DND-41 (cell line): ENCODE measurements around the gene MCU.

Experiments
- ATAC-seq: fragments of 200-7000 bp; cut with Tn5 transposase; 3 replicates; pipeline ENCODE4 v1.9.1; 2021; ENCODE audit warnings: low read depth; ENCODE audit not compliant: insufficient read depth
- DNase-seq: peaks from one replicate; pipeline ENCODE4 v3.0.0-alpha.2; 2020
- H2AFZ ChIP-seq: 2 replicates; pipeline ENCODE4 v1.6.0; 2012; ENCODE audit warnings: low read depth, low read length
- H3K27ac ChIP-seq: 2 replicates; pipeline ENCODE4 v1.5.1; 2012; ENCODE audit warnings: low read length, inconsistent platforms
- H3K27me3 ChIP-seq: fragments of 200-600 bp; sonication (generic); 2 replicates; pipeline ENCODE4 v1.6.0; 2012; ENCODE audit warnings: low read length, mild to moderate bottlenecking, inconsistent platforms; ENCODE audit not compliant: insufficient read depth, poor library complexity
- H3K36me3 ChIP-seq: 2 replicates; pipeline ENCODE4 v1.5.1; 2012; ENCODE audit warnings: low read length, inconsistent platforms; ENCODE audit not compliant: insufficient read depth
- H3K4me1 ChIP-seq: 2 replicates; pipeline ENCODE4 v1.5.1; 2012; ENCODE audit warnings: mild to moderate bottlenecking, low read length; ENCODE audit not compliant: insufficient read depth
- H3K4me2 ChIP-seq: 2 replicates; pipeline ENCODE4 v1.6.0; 2012; ENCODE audit warnings: mild to moderate bottlenecking, moderate library complexity, low read length, inconsistent platforms; ENCODE audit not compliant: insufficient read depth
- H3K4me3 ChIP-seq, 2 experiments: fragments of 200-600 bp in 1 of 2; shearing (Covaris generic) in 1 of 2; 2 replicates each; pipeline ENCODE4 v1.5.1; 2012 to 2016; ENCODE audit warnings: inconsistent platforms in 2 of 2, low read length in 2 of 2, mild to moderate bottlenecking in 2 of 2, low read depth in 1 of 2, moderate library complexity in 1 of 2
- H3K79me2 ChIP-seq: 2 replicates; pipeline ENCODE4 v1.6.0; 2012; ENCODE audit warnings: low read length, inconsistent platforms; ENCODE audit not compliant: insufficient read depth
- H3K9ac ChIP-seq: 2 replicates; pipeline ENCODE4 v1.6.0; 2012; ENCODE audit warnings: low read depth, mild to moderate bottlenecking, inconsistent platforms, low read length, moderate library complexity
- H3K9me3 ChIP-seq: 2 replicates; pipeline ENCODE4 v1.5.1; 2012; ENCODE audit warnings: low read length, moderate library complexity, mild to moderate bottlenecking, inconsistent platforms; ENCODE audit not compliant: insufficient read depth, severe bottlenecking
- H4K20me1 ChIP-seq: 2 replicates; pipeline ENCODE4 v1.6.0; 2012; ENCODE audit warnings: low read length; ENCODE audit not compliant: insufficient read depth
- EZH2 ChIP-seq: IDR thresholded peaks from 3 replicates; pipeline ENCODE4 v1.6.1; 2012; ENCODE audit warnings: borderline replicate concordance, low read depth, mild to moderate bottlenecking, moderate library complexity, low read length, inconsistent platforms; ENCODE audit not compliant: severe bottlenecking
- TF ChIP-seq, protein P1 (sequence below): IDR thresholded peaks from 2 replicates; pipeline ENCODE4 v1.5.1; 2012; ENCODE audit warnings: borderline replicate concordance, low read length, moderate library complexity, mild to moderate bottlenecking; ENCODE audit not compliant: poor library complexity, severe bottlenecking; ENCODE audit errors: extremely low read depth

Gene MCU

DNA sequence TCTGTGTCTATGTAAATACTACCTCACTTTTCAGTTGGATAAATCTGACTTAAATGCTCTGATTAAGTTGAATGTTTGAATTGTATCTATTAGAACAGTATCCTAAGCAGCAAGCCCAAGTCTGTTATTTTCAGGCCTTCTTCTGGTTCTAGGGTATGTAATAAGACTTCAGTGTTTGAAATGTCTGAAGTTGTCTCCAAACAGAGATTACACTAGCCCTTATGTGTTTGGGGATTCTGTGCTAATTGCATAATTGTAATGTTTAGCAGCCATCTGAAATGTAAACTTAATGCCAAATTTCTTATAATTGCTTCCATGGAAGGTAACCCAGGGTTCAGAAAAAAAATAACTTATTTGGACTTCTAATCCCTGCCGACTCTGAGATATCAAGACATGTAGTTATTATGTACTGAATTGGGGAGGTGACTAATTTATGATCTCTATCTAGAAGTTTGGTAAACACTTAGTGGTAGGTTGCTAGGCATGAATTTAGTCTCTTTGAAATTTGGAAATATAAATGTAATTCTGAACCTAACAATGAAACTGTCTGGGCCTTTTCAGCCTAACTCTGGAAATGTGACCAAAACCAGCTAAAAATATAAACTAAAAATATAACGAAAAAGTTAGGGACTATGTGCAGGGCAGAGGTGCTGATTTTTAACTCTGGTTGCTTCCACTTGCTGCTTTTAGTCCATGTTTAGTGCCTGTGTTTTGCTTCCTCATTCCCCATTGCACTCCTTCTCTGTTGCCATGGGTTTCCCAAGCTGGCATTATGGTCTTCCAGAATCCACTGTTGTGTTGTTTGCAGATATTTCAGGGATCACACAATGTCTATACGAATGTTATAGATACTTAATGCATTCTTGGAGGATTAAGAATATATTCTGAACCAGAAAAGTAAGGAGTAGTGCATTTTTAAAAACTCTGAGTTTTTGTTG lies 54.8 kb downstream of the MCU start:
- ATAC-seq (no peak), DNase-seq (no peak)
- no peak overlapping the region for H3K4me2 ChIP-seq
- peaks cover 8% of the 10 kb centered on the region; the same call in 1 of the 2 replicates for H4K20me1 ChIP-seq
- H3K4me1 ChIP-seq: no peaks in the 10 kb centered on the region
- H3K9me3 ChIP-seq: no peaks in the 10 kb centered on the region
- H3K9ac ChIP-seq: no peak overlapping the region
- no peaks in the 10 kb centered on the region for H3K36me3 ChIP-seq
- no peak overlapping the region for H3K27ac ChIP-seq
- H3K79me2 ChIP-seq: peaks cover 4% of the 10 kb centered on the region; the same call in 1 of the 2 replicates
- TF ChIP-seq, protein P1, sequence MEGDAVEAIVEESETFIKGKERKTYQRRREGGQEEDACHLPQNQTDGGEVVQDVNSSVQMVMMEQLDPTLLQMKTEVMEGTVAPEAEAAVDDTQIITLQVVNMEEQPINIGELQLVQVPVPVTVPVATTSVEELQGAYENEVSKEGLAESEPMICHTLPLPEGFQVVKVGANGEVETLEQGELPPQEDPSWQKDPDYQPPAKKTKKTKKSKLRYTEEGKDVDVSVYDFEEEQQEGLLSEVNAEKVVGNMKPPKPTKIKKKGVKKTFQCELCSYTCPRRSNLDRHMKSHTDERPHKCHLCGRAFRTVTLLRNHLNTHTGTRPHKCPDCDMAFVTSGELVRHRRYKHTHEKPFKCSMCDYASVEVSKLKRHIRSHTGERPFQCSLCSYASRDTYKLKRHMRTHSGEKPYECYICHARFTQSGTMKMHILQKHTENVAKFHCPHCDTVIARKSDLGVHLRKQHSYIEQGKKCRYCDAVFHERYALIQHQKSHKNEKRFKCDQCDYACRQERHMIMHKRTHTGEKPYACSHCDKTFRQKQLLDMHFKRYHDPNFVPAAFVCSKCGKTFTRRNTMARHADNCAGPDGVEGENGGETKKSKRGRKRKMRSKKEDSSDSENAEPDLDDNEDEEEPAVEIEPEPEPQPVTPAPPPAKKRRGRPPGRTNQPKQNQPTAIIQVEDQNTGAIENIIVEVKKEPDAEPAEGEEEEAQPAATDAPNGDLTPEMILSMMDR: no peak
- TF ChIP-seq EZH2: no peak
- no peak overlapping the region for H3K4me3 ChIP-seq
- no peaks in the 10 kb centered on the region for H3K27me3 ChIP-seq
- H2AFZ ChIP-seq: no peak overlapping the region

DNA sequence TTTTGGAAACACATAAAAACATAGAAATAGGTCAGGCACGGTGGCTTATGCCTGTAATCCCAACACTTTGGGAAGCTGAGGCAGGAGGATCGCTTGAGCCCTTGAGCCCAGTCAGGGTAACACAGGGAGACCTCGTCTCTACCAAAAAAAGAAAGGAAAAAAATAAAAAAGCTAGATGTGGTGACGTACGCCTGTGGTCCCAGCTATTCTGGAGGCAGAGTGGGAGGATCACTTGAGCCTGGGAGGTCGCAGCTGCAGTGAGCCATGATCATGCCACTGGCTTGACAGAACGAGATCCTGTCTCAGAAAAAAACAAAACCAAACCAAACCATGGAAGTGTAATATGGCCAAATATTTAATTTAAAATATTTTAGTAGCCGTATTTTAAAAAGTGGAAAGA lies 55.6 kb downstream of the MCU start:
- no peak overlapping the region for H3K4me2 ChIP-seq
- no peak for ATAC-seq
- H3K9ac ChIP-seq: no peak overlapping the region
- no peaks in the 10 kb centered on the region for H3K9me3 ChIP-seq
- peaks cover 8% of the 10 kb centered on the region; the same call in 1 of the 2 replicates for H4K20me1 ChIP-seq
- H3K36me3 ChIP-seq: no peaks in the 10 kb centered on the region
- no peak overlapping the region for H2AFZ ChIP-seq
- peaks cover 4% of the 10 kb centered on the region; the same call in 1 of the 2 replicates for H3K79me2 ChIP-seq
- DNase-seq: no peak
- H3K4me1 ChIP-seq: no peaks in the 10 kb centered on the region
- H3K27me3 ChIP-seq: no peaks in the 10 kb centered on the region
- TF ChIP-seq, protein P1: no peak
- TF ChIP-seq EZH2: no peak
- H3K27ac ChIP-seq: no peak overlapping the region
- no peak overlapping the region for H3K4me3 ChIP-seq

DNA sequence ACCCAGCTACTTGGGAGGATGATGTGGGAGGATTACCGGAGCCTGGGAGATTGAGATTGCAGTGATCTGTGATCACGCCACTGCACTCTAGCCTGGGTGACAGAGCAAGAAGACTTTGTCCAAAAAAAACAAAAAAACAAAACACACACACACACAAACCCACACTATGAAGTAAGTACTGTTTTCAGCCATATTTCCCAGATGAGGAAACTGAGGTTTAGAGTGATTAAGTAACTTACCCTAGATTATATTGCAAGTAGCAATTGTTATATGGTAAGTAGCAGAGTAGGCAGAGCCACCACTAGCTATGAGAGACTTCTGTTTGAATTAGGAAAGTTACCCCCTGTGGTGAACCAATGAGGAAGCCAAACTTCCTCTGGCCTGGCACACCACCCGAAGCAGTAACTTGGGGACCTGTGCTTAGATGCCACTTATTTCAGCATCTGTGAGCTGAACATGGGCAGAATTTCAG lies 61.9 kb downstream of the MCU start:
- Histone ChIP-seq H3K9ac (no peak overlapping the region), H3K4me2 (no peak overlapping the region), H3K79me2 (peaks cover 4% of the 10 kb centered on the region), H3K27me3 (no peaks in the 10 kb centered on the region), H3K4me1 (no peaks in the 10 kb centered on the region), H3K9me3 (no peaks in the 10 kb centered on the region), H3K36me3 (no peaks in the 10 kb centered on the region), H3K27ac (no peak overlapping the region), H4K20me1 (peaks cover 7% of the 10 kb centered on the region; the same call in 1 of the 2 replicates), H3K4me3 (no peak overlapping the region), H2AFZ (no peak overlapping the region)
- TF ChIP-seq, protein P1: no peak
- no peak for TF ChIP-seq EZH2
- ATAC-seq: no peak
- DNase-seq: no peak
